MM.1S (cell line): ENCODE measurements around the gene RUNX1.

Source experiments
- DNase-seq: peaks from one replicate; pipeline ENCODE4 v3.0.0-alpha.2; 2015
- H2AFZ ChIP-seq: fragments of 300-600 bp; sonication (generic); 2 replicates; pipeline ENCODE4 v1.6.0; 2016; ENCODE audit warnings: antibody characterized with exemption, low read length
- H3F3A ChIP-seq: fragments of 300-600 bp; sonication (generic); 2 replicates; pipeline ENCODE4 v1.6.1; 2016; ENCODE audit warnings: mild to moderate bottlenecking, antibody characterized with exemption, low read length, moderate library complexity, mixed read lengths; ENCODE audit not compliant: insufficient read depth
- H3K27ac ChIP-seq: fragments of 300-600 bp; sonication (generic); 2 replicates; pipeline ENCODE4 v1.5.1; 2016; ENCODE audit warnings: mild to moderate bottlenecking, low read length
- H3K27me3 ChIP-seq: fragments of 300-600 bp; sonication (generic); replicated peaks from 2 replicates; pipeline ENCODE4 v1.6.0; 2016; ENCODE audit warnings: low read length; ENCODE audit not compliant: insufficient read depth
- H3K36me3 ChIP-seq: fragments of 300-600 bp; sonication (generic); replicated peaks from 2 replicates; pipeline ENCODE4 v1.6.1; 2016; ENCODE audit warnings: mild to moderate bottlenecking, low read length, mixed read lengths; ENCODE audit not compliant: insufficient read depth
- H3K4me1 ChIP-seq: fragments of 300-600 bp; sonication (generic); 2 replicates; pipeline ENCODE4 v1.6.1; 2016; ENCODE audit warnings: low read length, mixed read lengths
- H3K4me2 ChIP-seq: fragments of 300-600 bp; sonication (generic); 2 replicates; pipeline ENCODE4 v1.6.0; 2016; ENCODE audit warnings: low read depth, low read length
- H3K4me3 ChIP-seq: fragments of 300-600 bp; sonication (generic); 2 replicates; pipeline ENCODE4 v1.5.1; 2016; ENCODE audit warnings: low read length, mixed read lengths
- H3K79me2 ChIP-seq: fragments of 300-600 bp; sonication (generic); 2 replicates; pipeline ENCODE4 v1.6.1; 2016; ENCODE audit warnings: mixed run types, low read length, mixed read lengths
- H3K9ac ChIP-seq: fragments of 300-600 bp; sonication (generic); 2 replicates; pipeline ENCODE4 v1.6.1; 2016; ENCODE audit warnings: low read length, mixed read lengths
- H3K9me2 ChIP-seq: fragments of 300-600 bp; sonication (generic); replicated peaks from 2 replicates; pipeline ENCODE4 v1.6.1; 2016; ENCODE audit warnings: mild to moderate bottlenecking, low read length, mixed read lengths; ENCODE audit not compliant: insufficient read depth
- H3K9me3 ChIP-seq: fragments of 300-600 bp; sonication (generic); replicated peaks from 2 replicates; pipeline ENCODE4 v1.6.1; 2016; ENCODE audit warnings: mild to moderate bottlenecking, low read length, mixed read lengths; ENCODE audit not compliant: insufficient read depth
- H4K20me1 ChIP-seq: fragments of 300-600 bp; sonication (generic); 2 replicates; pipeline ENCODE4 v1.6.1; 2016; ENCODE audit warnings: mild to moderate bottlenecking, low read length, moderate library complexity, mixed read lengths; ENCODE audit not compliant: insufficient read depth
- EZH2 ChIP-seq: fragments of 300-600 bp; sonication (generic); optimal IDR thresholded peaks from 2 replicates; pipeline ENCODE3; 2017; ENCODE audit warnings: low read depth, mild to moderate bottlenecking, antibody characterized with exemption, low read length, mixed read lengths
- EZH2phosphoT487 ChIP-seq: fragments of 300-600 bp; sonication (generic); IDR thresholded peaks from 2 replicates; pipeline ENCODE4 v1.6.1; 2018; ENCODE audit warnings: antibody characterized with exemption, low read length
- TF ChIP-seq, protein P1 (sequence below): fragments of 300-600 bp; sonication (generic); IDR thresholded peaks from 2 replicates; pipeline ENCODE4 v1.5.1; 2016; ENCODE audit warnings: antibody characterized with exemption, low read length, mixed read lengths

The RUNX1 gene

DNA sequence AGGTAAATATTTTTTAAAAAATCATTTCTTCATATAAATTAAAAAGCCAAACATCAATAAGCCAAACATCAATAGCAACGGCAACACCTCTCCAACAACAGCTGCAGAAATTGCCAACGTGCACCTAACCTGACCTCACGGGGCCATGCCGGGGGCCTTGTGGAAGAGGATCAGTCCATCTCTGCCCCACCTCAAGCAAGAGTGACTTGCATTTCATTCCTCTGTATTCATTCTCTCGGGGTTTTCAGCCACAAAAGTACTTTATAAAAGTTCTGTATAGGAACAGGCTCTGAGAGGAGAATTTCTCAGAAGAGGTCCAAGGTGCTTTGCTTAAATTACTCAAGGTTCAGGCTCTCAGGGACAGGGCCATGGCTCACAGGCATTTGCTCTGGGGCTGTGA, 100.9 kb downstream of the RUNX1 start:
- Histone ChIP-seq H3K36me3 (no peaks in the 10 kb centered on the region), H3K27me3 (no peaks in the 10 kb centered on the region), H3K4me1 (no peaks in the 10 kb centered on the region), H3K4me3 (no peak overlapping the region), H3K9me2 (no peaks in the 10 kb centered on the region), H3K9me3 (no peaks in the 10 kb centered on the region), H3K9ac (no peak overlapping the region), H3K79me2 (no peaks in the 10 kb centered on the region), H2AFZ (no peak overlapping the region), H3K27ac (no peak overlapping the region), H4K20me1 (no peaks in the 10 kb centered on the region), H3K4me2 (no peak overlapping the region), H3F3A (no peaks in the 10 kb centered on the region)
- no peak for TF ChIP-seq EZH2phosphoT487
- TF ChIP-seq, protein P1, sequence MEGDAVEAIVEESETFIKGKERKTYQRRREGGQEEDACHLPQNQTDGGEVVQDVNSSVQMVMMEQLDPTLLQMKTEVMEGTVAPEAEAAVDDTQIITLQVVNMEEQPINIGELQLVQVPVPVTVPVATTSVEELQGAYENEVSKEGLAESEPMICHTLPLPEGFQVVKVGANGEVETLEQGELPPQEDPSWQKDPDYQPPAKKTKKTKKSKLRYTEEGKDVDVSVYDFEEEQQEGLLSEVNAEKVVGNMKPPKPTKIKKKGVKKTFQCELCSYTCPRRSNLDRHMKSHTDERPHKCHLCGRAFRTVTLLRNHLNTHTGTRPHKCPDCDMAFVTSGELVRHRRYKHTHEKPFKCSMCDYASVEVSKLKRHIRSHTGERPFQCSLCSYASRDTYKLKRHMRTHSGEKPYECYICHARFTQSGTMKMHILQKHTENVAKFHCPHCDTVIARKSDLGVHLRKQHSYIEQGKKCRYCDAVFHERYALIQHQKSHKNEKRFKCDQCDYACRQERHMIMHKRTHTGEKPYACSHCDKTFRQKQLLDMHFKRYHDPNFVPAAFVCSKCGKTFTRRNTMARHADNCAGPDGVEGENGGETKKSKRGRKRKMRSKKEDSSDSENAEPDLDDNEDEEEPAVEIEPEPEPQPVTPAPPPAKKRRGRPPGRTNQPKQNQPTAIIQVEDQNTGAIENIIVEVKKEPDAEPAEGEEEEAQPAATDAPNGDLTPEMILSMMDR: no peak
- no peak for TF ChIP-seq EZH2
- DNase-seq: no peak

DNA sequence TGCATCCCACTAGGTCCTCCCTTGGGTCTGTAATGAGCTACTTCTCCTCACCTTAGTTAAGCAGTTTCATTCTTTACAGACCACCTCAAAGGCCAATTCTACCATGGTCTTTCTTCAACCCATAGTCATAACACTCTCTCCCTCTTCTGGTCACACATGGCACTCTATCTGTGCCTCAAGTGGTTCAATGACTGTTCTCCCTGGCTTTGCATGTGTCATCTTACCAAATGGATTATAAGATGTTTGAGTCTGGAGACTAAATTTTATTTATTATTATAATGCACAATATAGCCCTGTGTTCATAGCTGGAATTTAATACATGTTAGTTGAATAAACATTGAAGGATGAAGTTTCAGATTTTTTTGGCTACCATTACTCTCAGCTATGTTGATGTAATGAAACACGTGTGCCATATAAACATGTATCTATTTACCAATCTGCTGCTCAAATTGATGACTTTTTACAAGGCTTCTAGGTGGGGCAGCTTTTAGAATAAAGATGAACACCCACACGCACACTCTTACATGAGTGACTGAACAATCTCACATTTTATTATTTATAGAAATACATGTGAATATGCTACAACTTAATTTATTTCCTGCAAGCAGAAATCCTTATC, 102.1 kb downstream of the RUNX1 start:
- TF ChIP-seq, protein P1: no peak
- TF ChIP-seq EZH2 (no peak), EZH2phosphoT487 (no peak)
- Histone ChIP-seq H2AFZ (no peak overlapping the region), H3K36me3 (no peaks in the 10 kb centered on the region), H3F3A (no peaks in the 10 kb centered on the region), H3K4me2 (no peak overlapping the region), H3K27ac (no peak overlapping the region), H3K9me3 (no peaks in the 10 kb centered on the region), H3K4me3 (no peak overlapping the region), H4K20me1 (no peaks in the 10 kb centered on the region), H3K27me3 (no peaks in the 10 kb centered on the region), H3K4me1 (no peaks in the 10 kb centered on the region), H3K9me2 (no peaks in the 10 kb centered on the region), H3K9ac (no peak overlapping the region), H3K79me2 (no peaks in the 10 kb centered on the region)
- DNase-seq: no peak

DNA sequence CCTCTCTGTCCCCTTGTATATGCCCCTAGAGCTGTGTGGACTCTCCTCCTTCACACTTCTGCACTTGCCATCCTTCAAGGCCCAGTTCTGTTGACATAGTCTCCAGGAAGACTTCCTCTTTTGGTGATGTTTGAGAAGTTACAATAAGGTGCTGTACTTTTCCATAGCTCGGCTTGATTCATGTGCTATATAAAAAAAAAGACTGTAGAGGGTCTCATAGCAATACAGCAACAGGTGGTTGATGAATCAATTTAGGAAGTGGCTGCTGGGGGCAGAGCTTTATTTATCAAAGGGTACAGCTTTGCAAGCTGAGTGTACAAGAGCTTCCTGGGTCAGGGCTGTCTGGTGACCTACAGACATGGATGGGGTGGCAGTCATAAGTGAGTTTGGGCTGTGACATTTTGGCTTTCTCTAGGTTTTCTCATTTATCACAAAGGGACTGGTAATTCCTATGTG, 102.7 kb downstream of the RUNX1 start:
- Histone ChIP-seq H3K79me2 (no peaks in the 10 kb centered on the region), H3K4me3 (no peak overlapping the region), H3K9me3 (no peaks in the 10 kb centered on the region), H3K27me3 (no peaks in the 10 kb centered on the region), H4K20me1 (no peaks in the 10 kb centered on the region), H3K4me1 (no peaks in the 10 kb centered on the region), H3K4me2 (no peak overlapping the region), H2AFZ (no peak overlapping the region), H3K36me3 (no peaks in the 10 kb centered on the region), H3K27ac (no peak overlapping the region), H3K9me2 (no peaks in the 10 kb centered on the region), H3K9ac (no peak overlapping the region), H3F3A (no peaks in the 10 kb centered on the region)
- DNase-seq: no peak
- TF ChIP-seq EZH2phosphoT487: no peak
- TF ChIP-seq, protein P1: no peak
- no peak for TF ChIP-seq EZH2
